Sigmoid colon (tissue), 7 donors: ENCODE results near the gene FCMR. TPM values are rescaled to one million over a fixed set of nuclear protein-coding genes. Genes with fewer than 3 reads are reported as not detected.

Source experiments
- DNase-seq: peaks from one replicate; pipeline ENCODE4 v3.0.0-alpha.2; 2019
- H3K27ac ChIP-seq, 4 donors: fragments of 200-600 bp; sonication (generic); one replicate each; pipeline ENCODE4 v1.5.1; 2016 to 2019; ENCODE audit warnings: mild to moderate bottlenecking in 1 of 4
- H3K27me3 ChIP-seq, 3 donors: fragments of 200-600 bp; sonication (generic); one replicate each; pipeline ENCODE4 v1.5.1; 2019; ENCODE audit warnings: mild to moderate bottlenecking in 1 of 3
- H3K36me3 ChIP-seq, 4 donors: fragments of 200-600 bp; sonication (generic); one replicate each; pipeline ENCODE4 v1.5.1; 2016 to 2019
- H3K4me1 ChIP-seq, 4 donors: fragments of 200-600 bp; sonication (generic); one replicate each; pipeline ENCODE4 v1.5.1; 2017 to 2019
- H3K4me3 ChIP-seq, 4 donors: fragments of 200-600 bp; sonication (generic); one replicate each; pipeline ENCODE4 v1.5.1; 2017 to 2019; ENCODE audit warnings: mild to moderate bottlenecking in 2 of 4, moderate library complexity in 1 of 4
- H3K9me3 ChIP-seq, 4 donors: fragments of 200-600 bp in 3 of 4; sonication (generic) in 3 of 4; one replicate each; pipeline versions ENCODE4 v1.5.1 to v1.6.1; 2013 to 2019
- EP300 ChIP-seq, 4 donors: sonication (generic); formaldehyde crosslinking; IDR thresholded peaks; one replicate each; pipeline ENCODE4 v1.6.1; 2017; ENCODE audit warnings: antibody characterized with exemption in 4 of 4
- POLR2A ChIP-seq, 2 donors: fragments of 450-650 bp; IDR thresholded peaks; one replicate each; pipeline ENCODE4 v1.6.1; 2016; ENCODE audit warnings: antibody characterized with exemption in 2 of 2, mild to moderate bottlenecking in 2 of 2, moderate library complexity in 2 of 2
- POLR2AphosphoS5 ChIP-seq, 4 donors: sonication (generic); formaldehyde crosslinking; IDR thresholded peaks; one replicate each; pipeline ENCODE4 v1.6.1; 2017; ENCODE audit warnings: antibody characterized with exemption in 4 of 4
- WGBS, 2 donors: extraction: QIAGEN DNeasy Blood & Tissue Kit; methylation state at CpG; one replicate each; pipeline ENCODE4 v1.1.7; 2013; 5-methylcytosine and 5-hydroxymethylcytosine counted together
- intact Hi-C: fragments of 100-400 bp; cut with DNase I; formaldehyde crosslinking; loops from one replicate; pipeline ENCODE4 v1.15.1; 2023
- polyA plus RNA-seq, 3 donors: library from polyadenylated mRNA; stranded (reverse); fragments of 200-250 nt; gene quantifications; one replicate each; pipeline ENCODE4 v1.2.3, GENCODE V29; 2013
- total RNA-seq, 4 donors: library from RNA; depleted of rRNA; stranded (reverse); fragments of >200 nt; gene quantifications; one replicate each; pipeline ENCODE4 v1.1.0, GENCODE V29; 2016
- TF ChIP-seq, protein P1 (sequence below), 4 experiments: fragments of 450-650 bp in 3 of 4; fragments of 200-600 bp in 1 of 4; IDR thresholded peaks; one replicate each; pipeline ENCODE4 v1.5.1; 2016 to 2019; ENCODE audit warnings: antibody characterized with exemption in 4 of 4, mild to moderate bottlenecking in 3 of 4, moderate library complexity in 2 of 4
- donor health status: healthy with polysubstance abuse.
- donor health status: Bipolar disorder and iron deficiency.
- donor health status: healthy.

The FCMR gene
- total and polyA plus RNA-seq, 7 donors: 0.49 to 111 (median 1.6) TPM; not detected in 1

DNA sequence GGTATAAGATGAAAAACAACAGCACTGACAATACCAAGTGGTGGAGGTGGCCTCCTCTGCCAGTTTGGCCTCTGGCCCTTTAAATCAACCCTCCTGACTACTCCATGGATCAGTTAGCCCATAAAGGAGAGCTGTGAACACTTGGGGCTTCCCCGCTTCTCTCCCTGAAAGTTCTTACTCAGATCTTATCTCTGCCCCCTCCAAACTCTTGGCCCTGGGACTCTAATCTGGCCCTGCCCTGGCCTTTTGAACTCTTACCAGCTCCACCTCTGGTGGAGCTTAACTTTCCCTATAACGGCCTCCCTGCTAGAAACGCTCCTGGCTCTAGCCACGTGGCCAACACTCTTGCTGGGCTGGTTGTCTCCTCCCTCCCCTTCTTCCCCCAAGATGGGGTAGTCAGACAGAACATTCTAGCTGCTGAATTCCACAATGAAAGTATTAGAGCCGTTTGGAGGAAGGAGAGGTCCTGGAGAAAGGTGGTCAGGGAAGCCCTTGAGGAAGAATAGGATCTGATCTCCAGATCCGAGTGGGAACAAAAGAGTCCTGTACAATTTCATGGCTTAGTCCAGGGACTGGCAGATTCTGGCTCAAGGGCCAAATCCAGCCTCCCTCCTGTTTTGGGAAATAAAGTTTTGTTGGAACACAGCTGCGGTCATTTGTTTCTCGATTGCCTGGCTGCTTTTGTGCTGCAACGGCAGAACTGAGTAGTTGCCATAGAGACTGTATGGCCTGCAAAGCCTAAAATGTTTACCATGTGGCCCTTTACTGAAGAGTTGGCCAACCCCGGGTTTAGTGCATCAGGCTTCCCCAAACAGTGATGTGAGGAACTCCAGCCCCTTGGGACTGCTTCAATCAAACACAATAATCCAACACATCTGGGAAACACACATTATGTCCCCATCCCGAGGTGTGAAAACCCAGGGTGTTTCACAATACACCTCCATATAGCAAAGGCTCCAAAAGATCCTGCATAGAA, 34.0 kb upstream of the FCMR start:
- Histone ChIP-seq H3K4me1 (peaks cover 0 to 26% (median 5%) of the 10 kb centered on the region in 4 donors), H3K9me3 (no peaks in the 10 kb centered on the region), H3K27me3 (no peaks in the 10 kb centered on the region), H3K36me3 (no peaks in the 10 kb centered on the region), H3K4me3 (no peak overlapping the region), H3K27ac (peak overlapping the region in 1 of 4 donors; percentile 47)
- intact Hi-C loops: no loop called here
- no peak for DNase-seq
- 14 to 49% methylated on average over 11 of the region's 11 CpGs for WGBS, 2 donors
- TF ChIP-seq POLR2A (IDR thresholded peaks at IDR 0.05): no peak
- TF ChIP-seq POLR2AphosphoS5 (IDR thresholded peaks at IDR 0.05): no peak
- TF ChIP-seq, protein P1, sequence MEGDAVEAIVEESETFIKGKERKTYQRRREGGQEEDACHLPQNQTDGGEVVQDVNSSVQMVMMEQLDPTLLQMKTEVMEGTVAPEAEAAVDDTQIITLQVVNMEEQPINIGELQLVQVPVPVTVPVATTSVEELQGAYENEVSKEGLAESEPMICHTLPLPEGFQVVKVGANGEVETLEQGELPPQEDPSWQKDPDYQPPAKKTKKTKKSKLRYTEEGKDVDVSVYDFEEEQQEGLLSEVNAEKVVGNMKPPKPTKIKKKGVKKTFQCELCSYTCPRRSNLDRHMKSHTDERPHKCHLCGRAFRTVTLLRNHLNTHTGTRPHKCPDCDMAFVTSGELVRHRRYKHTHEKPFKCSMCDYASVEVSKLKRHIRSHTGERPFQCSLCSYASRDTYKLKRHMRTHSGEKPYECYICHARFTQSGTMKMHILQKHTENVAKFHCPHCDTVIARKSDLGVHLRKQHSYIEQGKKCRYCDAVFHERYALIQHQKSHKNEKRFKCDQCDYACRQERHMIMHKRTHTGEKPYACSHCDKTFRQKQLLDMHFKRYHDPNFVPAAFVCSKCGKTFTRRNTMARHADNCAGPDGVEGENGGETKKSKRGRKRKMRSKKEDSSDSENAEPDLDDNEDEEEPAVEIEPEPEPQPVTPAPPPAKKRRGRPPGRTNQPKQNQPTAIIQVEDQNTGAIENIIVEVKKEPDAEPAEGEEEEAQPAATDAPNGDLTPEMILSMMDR (IDR thresholded peaks at IDR 0.05): no peak
- no peak for TF ChIP-seq EP300 (IDR thresholded peaks at IDR 0.05)

DNA sequence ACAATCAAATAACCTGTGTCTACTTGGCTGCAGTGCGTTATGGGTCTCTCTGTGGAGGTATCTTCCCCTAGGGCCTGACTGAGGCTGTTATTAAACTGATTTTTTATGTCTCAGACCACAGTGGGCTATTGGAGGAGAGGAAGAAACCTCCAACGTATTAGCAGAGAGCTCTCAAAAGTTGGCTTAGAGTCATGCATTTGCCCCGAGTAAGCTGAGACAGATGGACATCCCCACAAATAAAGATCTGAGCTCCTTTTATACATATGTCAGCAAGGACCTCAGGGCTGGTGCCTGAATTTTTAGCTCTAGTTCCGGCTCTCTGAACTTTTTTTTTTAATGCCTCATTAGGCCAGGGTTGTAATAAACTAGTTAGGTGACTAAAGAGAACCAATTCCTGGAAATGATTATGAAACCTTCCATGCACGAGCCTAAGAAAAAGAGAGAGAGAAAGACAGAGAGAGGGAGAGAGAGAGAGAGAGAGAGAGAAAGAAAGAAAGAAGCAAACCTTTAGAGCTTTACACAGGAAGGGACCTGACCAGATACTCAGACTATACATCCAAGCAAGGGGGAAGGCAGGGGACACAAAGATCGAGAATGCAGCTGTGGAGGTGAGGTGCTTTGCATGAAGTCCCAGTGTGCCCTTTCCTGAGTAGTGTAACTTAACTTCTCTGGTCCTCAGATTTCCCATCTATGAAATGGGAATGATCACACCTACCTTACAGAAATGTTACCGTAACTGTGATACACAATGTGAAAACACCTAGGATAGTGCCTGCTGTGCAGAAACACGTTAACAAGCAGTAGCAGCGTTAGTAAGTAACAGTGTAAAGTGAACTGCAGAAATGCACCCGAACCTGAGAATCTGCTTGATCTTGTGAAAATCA, 33.0 kb upstream of the FCMR start:
- H3K9me3 ChIP-seq: no peaks in the 10 kb centered on the region
- TF ChIP-seq EP300 (IDR thresholded peaks at IDR 0.05): no peak
- TF ChIP-seq, protein P1 (IDR thresholded peaks at IDR 0.05): no peak
- no peak for TF ChIP-seq POLR2A (IDR thresholded peaks at IDR 0.05)
- no peak for TF ChIP-seq POLR2AphosphoS5 (IDR thresholded peaks at IDR 0.05)
- intact Hi-C loops: no loop called here
- 21 to 64% methylated on average over 10 of the region's 10 CpGs for WGBS, 2 donors
- peak overlapping the region in 1 of 4 donors; percentile 47 for H3K27ac ChIP-seq
- DNase-seq: no peak
- H3K36me3 ChIP-seq: no peaks in the 10 kb centered on the region
- H3K4me3 ChIP-seq: no peak overlapping the region
- H3K27me3 ChIP-seq: no peaks in the 10 kb centered on the region
- peaks cover 0 to 26% (median 5%) of the 10 kb centered on the region in 4 donors for H3K4me1 ChIP-seq

DNA sequence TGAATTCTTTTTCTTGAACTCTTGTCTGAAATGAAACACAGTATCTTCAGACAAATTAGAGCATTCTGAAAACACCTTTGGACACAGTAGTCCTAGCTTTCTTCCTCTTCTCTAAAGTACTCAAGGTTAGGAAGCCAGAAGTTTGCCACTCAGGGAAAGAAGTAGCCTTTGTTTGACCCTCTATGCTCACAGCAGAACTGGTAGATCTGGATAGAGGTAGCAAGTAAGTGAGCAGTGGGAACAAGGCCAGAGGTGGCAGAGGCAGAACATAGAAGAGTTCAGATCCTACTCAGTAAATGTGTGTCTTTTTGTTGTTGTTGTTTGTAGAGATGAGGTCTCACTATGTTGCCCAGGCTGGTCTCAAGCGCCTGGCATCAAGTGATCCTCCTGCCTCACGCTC, 31.9 kb upstream of the FCMR start:
- 74 to 94% methylated on average over 2 of the region's 2 CpGs for WGBS, 2 donors
- no peak overlapping the region for H3K27ac ChIP-seq
- TF ChIP-seq POLR2AphosphoS5 (IDR thresholded peaks at IDR 0.05): no peak
- no peak for TF ChIP-seq EP300 (IDR thresholded peaks at IDR 0.05)
- TF ChIP-seq, protein P1 (IDR thresholded peaks at IDR 0.05): no peak
- no peak for TF ChIP-seq POLR2A (IDR thresholded peaks at IDR 0.05)
- H3K27me3 ChIP-seq: no peaks in the 10 kb centered on the region
- intact Hi-C loops: no loop called here
- H3K4me3 ChIP-seq: no peak overlapping the region
- H3K4me1 ChIP-seq: peaks cover 0 to 26% (median 5%) of the 10 kb centered on the region in 4 donors
- H3K36me3 ChIP-seq: no peaks in the 10 kb centered on the region
- no peaks in the 10 kb centered on the region for H3K9me3 ChIP-seq
- DNase-seq: no peak

DNA sequence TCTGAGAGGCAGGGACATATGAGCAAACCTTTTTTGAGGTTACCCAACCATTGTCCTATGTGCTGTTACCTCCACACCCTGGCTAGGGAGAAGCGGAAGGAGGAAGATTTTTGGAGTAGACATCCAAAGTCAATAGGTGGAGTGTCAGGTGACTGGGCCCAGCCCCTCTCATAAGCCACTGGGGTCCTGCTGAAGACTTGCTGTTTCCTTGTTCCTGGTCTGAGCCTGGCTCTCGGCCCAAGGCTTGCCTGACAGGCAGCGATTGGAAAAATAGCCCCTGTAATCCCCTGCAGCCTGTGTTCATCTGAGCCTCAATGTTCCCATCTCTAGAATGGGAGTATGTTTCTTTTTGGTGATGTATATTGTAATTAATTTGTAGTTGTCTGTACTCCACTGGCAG, 31.4 kb upstream of the FCMR start:
- Histone ChIP-seq H3K9me3 (no peaks in the 10 kb centered on the region), H3K36me3 (no peaks in the 10 kb centered on the region), H3K27me3 (no peaks in the 10 kb centered on the region), H3K4me1 (peaks cover 0 to 26% (median 5%) of the 10 kb centered on the region in 4 donors), H3K27ac (no peak overlapping the region), H3K4me3 (no peak overlapping the region)
- intact Hi-C loops: no loop called here
- DNase-seq: no peak
- TF ChIP-seq POLR2AphosphoS5 (IDR thresholded peaks at IDR 0.05) (no peak), EP300 (IDR thresholded peaks at IDR 0.05) (no peak), POLR2A (IDR thresholded peaks at IDR 0.05) (no peak)
- TF ChIP-seq, protein P1 (IDR thresholded peaks at IDR 0.05): no peak
- WGBS, 2 donors: 17 to 71% methylated on average over 3 of the region's 3 CpGs
